Islet precursor cell (in vitro differentiated cells): ENCODE measurements around the gene STAP1.

ENCODE experiments used
- DNase-seq: peaks from one replicate; pipeline ENCODE4 v3.0.0-alpha.2; 2018

STAP1 gene

DNA sequence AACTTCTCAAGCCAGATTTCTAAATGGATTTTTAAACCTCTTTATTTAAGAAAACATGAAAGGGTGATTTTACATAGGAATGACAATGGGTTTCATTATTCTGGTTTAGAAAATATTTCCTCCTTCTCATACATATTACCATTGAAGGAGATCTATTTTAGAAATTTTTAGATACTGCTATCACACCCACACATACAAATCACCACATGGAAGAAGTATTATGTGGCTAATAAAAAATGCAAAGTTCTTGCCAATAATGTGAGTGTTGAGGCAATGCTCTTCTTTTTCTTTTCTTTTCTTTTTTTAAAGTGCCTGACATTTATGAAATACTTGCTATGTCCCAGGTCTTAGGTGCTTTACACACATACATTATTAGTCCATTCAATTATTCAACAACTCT is 6.8 kb downstream of the STAP1 start:
- DNase-seq: no peak

DNA sequence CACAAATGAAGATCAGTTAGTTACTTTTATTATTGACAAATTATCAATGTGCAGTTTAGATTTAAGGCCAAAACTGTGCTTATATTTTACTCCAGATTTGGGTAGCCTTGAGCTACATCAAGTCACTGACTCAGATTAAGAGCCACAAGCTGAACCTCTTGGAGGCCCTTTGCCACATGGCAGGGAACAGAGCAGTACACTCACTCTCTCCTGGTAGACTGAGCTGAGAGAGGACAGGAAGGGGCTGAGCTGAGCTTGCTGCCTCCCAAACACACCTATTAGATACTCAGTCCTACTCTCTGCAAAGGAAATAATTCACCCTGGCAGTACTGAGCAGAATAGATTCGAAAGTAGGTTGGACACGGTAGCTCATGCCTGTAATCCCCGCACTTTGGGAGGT is 7.8 kb downstream of the STAP1 start:
- DNase-seq: no peak

DNA sequence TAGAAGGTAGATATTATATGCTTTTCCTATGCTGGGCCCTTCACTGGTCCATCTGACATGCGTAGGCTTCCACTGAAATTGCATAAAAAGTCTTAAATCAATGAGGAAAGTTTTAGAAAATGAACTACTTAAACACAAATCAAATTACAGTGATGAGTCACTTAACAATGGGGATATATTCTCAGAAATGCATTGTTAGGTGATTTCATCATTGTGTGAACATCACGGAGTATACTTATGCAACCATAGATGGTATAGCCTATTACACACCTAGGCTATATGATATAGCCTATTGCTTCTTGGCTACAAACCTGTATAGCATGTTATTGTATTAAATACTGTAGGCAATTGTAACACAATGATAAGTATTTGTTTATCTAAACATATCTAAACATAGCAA is 10.3 kb downstream of the STAP1 start:
- DNase-seq: no peak

DNA sequence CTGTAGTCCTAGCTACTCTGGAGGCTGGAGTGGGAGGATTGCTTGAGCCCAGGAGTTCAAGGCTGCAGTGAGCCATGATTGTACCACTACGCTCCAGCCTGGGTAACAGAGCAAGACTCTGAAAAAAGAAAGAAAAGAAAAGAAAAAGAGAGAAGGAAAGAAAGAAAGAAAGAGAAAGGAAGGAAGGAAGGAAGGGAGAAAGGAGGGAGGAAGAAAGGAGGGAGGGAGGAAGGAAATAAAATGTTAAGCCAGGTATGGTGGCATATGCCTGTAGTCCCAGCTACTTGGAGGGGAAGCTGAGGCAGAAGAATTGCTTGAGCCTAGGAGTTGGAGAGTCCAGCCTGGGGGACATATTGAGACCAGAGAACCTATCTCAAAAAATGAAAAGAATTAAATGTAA is 12.0 kb downstream of the STAP1 start:
- no peak for DNase-seq

DNA sequence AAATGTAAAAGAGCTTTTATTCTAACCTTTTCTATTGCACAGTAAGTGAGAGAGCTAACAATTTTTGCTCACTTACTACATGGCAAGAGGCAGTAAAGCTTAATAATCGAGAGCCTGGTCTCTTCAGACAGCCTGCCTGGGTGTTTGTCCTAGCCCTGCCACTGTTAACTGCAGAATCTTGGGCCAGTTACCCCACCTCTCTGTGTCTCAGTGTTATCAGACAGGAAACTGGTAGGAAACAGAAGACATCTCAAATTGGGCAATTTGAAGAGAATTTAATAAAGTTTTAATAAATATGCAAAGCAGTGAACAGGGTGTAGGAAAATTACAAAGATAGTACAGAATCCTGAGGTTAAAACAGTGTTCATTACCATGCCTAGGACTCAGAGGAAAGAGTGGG is 13.4 kb downstream of the STAP1 start:
- DNase-seq: no peak

DNA sequence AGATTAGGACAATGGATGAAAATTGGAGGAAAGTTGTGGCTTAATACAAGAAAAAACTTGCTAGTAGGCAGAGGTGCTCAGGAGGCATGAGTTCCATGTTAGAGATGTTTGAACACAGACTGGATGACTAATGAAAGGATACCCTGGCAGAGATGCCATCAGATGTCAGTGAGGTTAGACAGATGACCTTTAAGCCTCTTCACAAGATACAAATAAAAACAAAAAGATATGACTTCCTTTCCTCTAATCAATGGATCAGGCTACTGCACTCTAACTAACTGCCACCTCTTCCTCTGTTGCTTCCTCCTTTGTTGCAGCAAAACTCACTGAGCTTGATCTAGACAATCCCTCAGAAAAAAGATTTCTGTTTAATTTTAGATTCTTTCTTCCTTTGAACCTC is 14.7 kb downstream of the STAP1 start:
- no peak for DNase-seq

DNA sequence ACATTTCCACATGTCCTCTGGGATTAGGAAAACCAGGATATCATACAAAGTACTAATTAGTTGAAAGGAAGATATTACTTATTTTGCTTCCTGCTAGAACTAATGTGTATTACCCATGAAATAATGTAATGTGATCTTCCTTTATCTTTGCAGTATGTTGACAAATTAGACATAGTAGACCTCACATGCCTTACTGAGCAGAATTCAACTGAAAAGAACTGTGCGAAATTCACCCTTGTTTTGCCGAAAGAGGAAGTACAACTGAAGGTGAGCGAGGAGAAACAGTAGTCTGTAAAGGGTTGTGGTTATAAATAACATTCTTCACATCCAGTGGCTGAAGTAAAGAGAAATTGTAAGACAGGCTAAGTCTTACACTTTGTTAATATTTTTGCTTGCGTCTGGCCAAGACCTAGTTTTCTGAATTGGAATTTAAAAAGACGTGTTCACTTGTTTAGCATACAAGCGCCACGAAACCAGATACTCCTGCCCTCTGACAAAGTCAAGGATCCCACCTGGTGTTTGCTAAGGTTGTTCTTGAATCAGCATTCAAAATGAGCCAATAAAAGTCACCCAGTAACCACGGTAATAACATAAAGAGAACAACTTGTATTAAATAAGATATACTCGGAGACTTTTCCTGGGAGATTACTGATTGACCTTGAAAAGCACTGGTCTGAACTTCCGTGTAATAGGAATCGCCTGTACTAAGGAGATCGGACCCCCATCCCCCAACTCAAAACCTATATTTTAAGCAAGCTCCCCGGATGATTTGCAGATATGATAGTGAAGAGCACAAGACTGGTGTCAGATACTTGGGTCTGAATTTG is 16.9 kb downstream of the STAP1 start:
- DNase-seq: no peak

DNA sequence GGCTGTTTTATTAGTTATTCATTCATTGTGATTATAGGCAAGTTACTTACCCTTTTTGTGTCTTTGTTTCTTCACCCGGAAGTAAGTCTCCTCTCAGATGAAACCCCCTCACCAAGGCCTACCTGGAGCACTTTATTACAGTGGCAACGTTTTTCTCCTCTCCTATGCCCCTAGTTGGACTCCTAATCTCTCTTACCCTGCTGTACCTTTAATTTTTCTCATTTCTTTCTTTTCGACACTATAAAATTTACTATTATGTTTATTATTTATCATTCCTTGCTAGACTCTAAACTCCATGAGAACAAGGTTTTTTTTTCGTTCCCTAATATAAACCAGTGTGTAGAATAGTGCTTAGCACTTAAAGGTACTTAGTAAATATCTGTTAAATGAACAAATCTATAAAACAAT is 17.5 kb downstream of the STAP1 start:
- DNase-seq: no peak

DNA sequence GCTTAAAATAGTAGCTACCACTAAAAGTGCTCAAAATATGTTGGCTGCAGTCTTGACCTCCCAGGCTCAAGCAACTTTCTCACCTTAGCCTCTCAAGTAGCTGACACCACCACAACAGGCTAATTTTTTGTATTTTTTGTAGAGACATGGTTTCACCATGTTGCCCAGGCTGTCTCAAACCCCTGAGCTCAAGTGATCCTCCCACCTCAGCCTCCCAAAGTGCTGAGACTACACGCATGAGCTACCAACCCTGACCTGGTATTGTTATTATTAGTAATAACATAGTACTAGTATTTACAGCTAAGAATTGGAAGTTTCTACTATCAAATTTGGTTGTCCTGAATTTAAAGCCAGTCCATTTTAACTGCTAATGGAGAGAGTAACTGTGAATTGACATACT is 18.0 kb downstream of the STAP1 start:
- no peak for DNase-seq

DNA sequence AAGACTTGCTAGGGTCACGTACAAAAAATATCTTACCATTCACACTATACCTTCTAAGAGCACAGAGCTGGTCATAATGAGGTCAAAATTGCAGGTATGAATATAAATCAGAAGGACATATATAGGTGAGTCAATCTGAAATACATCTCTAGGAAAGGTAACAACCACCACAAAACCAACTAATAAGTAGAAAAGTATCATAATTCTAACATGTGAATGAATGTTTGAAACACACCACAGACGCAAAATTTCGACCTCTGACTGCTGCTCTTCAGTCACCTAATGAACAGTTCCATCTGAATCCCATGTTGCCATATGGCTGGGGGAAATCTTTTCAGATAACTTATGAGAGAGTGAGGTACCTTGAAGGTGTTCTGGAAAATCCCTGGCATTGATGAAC is 22.1 kb downstream of the STAP1 start:
- no peak for DNase-seq

DNA sequence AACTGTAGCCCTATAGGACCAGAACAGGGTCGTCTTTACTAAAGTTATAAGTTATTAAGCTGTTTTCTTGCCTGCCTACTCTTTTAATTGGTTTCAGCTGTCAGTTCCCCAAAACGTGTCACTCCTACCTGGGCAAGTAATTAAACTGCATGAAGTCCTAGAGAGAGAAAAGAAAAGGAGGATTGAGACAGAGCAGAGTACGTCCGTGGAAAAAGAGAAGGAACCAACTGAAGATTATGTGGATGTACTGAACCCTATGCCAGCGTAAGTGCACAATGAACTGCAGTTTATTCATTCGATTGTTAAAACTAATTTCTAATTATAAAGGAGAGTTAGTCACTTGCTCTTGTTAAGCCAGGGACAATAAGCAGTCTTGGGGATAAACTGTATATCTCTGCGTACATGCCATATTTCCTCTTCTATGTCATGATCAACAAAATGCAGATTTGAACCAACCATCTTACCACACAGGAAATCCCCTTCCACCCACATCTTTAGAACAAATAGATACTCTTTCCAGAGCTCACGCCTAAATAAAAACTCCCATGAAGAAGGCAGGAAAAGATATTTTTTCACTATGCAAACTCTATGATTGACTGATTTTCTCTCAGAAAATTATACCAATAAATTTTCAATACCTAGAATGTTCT is 22.8 kb downstream of the STAP1 start:
- DNase-seq: no peak

DNA sequence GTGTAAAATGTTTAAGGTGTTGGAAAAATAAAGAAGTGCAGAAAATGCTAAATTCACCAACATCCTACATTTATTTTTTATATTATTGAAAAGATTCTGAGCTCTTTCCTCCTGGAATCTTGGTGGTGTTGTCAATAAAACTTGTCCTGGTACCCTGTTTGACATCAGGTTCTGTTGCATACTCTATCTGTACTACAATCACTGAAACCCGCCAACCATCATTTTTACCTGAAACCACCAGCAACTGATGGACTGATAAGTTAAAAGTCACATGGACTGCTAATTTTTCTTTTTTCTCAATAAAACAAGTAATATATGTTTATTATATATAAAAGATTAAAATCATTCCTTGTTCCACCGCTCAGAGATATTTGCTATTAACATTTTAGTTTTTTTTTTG is 23.4 kb downstream of the STAP1 start:
- no peak for DNase-seq

DNA sequence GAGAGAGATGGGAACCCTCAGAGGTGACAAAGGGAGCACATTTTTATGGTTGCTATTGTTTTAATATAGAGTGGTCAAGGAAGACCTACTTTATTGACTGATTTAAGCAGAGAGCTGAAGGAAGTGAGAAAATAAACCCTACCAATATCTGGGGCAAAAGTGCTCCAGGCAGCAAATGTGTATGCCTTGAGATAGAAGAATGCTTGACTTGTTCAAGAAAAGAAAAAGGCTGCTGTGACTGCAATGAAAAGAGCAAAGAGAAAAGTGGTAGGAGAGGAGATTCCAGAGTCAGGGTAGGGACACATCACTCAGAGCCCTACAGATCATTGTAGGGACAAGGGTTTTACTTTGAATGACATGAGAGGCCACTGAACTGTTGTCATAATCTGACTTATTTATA is 26.0 kb downstream of the STAP1 start:
- DNase-seq: no peak

DNA sequence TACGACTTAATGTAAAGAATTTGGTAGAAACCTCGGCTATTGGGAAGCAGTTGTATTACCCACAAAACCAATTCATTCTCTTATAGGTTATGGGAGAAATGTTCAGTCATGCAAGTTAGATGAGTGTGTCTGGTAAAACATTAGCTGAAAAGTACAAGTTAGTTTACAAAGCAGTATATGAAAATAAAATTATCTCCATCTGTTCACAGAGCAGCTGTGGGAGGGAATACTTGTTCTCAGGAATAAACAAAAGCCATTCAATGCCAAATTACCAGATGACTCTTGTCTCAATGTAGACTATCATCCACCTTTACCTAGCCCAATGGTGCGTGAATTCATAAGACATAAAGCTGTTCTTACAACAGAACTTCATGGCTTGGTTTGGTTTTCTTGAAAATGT is 28.6 kb downstream of the STAP1 start:
- DNase-seq: no peak

DNA sequence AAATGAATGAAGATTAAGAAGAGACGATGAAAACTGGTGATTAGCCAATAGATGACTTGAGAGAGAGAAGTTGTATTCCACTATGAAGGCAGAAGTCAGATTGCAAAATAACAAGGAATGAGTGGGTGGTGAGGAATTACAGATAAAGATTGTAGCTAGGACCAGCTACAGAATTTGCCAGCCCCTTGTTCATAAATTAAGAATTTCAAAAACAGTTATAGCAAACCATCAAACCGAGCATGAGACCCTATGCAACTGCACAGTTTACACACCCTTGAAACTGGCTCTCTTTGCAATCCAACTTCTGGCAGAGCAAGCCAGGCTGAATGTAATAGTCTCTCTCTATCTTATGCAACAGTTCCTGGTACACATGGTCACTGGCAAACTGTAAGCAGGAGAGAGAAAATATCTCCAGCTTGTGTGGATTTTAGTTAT is 35.2 kb downstream of the STAP1 start:
- DNase-seq: no peak

DNA sequence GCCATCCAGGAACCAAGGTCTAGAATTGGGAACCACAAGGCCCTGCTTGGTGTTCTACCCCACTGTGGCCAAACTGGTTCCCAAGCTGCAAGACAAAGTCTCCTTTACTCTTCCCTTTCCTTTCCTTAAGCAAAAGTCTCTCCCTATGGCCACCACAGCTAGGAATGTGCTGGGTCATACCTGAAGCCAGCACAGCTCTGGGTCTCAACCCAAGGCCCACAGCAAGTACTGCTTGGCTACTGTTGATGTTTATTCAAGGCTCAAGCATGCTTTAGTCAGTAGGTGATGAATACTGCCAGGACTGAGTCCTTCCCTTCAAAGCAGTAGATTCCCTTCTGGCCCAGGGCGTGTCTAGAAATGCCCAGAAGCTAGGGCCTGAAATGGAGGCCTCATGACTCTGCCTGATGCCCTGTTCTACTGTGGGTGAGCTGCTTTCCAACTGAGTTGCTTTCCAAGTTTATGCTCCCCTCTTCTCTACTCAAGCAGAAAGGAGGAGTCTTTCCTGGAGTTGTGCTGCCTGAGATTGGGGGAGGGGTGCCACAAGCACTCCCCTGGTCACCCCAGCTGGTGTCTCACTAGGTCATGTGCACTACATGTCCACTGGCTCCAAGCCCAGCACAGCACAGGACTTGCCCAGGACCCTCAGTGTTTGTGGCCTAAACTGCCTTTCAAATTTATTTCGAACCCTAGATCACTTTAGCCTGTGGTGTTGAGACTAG is 44.9 kb downstream of the STAP1 start:
- DNase-seq: no peak

DNA sequence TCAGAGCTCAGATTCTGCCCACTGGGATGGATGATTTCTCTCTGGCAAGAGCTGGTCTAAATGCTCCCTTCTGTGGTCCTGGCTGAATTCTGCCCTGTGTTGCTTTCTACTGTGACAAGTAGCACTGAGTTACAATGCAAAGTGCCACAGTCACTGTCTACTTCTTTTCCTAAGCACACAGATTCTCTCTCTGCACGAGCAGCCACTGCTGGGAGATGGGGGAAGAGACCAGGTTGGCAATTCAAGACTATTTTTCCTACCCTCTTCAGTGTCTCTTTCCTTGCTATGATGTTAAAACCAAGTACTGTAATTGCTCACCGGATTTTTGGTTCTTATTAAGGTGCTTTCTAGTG is 45.5 kb downstream of the STAP1 start:
- no peak for DNase-seq

DNA sequence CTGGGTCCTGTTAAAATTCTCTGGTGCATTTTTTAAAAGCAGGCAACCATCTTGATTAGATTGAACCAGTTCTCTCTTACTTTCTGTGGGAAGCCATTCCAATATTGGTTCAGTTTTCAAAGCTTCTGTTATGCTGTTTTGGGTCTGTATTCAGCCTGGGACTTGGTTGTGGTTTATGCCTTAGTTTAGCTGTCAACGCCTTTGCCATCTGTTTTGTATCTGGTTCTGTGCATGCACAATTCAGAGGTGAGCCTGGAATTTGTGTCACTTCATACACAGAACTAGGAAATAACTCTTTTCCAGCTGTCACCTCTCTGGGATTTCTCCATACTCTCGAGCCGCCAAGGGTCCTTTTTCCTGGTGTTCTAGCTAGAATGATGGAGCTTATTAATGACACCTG is 46.2 kb downstream of the STAP1 start:
- DNase-seq: no peak

DNA sequence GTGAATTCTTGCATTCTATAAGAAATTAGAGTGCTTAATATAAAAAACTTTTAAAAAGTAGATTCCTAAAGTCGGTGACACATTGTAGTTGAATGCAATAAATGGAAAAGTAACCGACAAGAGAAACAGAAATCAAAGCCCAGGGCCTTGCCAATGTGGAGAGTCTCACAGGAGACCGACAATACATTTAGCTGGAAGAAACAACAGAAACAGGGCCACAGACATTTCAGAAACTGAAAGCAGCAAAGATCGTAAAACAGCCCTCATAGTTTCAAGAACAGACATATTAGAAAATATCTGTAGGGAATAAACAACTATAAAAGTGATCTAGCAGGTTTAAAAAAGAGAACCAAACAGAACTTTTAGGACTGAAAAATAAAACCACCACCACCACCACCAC is 49.5 kb downstream of the STAP1 start:
- DNase-seq: no peak

DNA sequence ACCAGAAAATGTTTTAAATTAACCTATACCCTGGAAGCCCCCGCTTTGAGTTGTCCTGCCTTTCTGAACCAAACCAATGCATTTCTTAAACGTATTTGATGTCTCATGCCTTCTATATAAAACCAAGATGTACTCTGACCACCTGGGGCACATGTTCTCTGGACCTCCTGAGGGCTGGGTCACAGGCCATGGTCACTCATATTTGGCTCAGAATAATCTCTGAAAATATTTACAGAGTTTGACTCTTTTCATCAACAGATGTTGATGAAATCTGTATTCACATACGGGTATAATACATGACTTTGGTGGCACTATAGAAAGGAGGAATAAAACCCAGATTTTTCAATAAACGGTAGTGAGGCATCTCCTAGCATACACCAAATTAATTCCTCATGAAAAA is 55.7 kb downstream of the STAP1 start:
- no peak for DNase-seq

DNA sequence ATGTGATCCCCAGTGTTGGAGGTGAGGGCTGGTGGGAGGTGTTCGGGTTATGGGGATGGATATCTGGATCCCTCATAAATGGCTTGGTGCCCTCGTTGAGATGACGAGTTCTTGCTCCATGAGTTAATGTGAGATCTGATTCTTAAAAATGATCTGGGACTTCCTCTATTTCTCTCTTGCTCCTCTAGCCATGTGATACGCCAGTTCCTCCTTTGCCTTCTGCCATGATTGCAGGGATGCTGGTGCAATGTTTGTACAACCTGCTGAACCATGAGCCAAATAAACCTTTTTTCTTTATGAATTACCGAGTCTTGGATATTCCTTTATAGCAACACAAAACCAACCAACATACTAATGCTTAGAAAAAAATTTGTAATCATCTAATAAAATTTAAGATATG is 56.6 kb downstream of the STAP1 start:
- DNase-seq: no peak

DNA sequence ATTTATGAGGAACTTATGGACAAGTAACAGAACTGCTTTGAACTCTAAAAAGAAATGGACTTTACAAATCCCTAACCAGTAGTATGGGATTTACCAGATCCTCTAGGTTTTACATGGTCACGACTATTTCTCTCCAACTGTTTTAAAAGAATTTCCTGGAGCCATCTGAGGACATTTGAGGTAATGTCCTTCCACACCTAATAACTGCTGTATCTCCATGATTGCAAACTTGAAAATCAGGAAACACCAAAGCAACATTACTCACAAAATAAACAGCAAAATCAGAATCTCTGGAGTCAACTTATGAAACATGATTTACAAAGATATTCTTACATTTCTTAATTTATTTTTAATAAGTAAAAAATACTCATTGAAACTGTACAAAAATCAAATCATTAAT is 58.0 kb downstream of the STAP1 start:
- no peak for DNase-seq

DNA sequence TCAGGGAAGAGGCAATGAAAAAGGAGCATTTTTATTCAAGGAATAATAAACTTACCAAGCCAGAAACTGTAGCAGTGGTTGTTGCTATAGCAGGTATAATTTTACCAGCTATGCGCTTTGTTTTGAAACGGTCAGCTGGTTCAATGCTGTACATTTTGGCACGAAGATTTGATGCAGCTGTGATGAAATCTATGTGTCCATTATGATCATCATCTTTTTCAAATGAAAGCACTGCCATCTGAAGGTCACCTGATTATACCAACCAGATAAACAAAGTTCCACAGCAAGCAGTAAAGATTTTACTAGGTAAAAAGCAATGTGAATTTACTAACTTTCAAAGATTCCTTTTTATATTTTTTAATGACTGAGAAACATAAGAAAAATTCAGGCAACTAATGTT is 66.4 kb downstream of the STAP1 start:
- no peak for DNase-seq

DNA sequence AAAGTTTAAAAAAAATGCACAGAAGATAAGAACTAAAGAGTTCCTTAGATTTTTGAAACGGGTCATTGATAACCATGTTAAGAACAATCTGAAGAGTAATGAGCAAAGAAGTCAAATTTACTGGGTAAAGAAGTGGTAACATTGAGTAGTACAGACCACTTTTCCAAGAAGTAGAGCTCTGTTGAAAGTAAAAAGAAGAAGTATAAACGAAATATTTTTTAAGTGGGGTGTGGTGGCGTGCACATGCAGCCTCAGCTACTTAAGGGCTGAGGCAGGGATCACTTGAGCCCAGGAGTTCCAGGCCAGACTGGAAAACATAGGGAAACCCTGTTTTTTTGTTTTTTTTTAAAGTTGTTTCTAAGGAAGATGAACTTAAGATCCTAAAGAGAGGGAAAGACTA is 74.0 kb downstream of the STAP1 start:
- no peak for DNase-seq
